D721Med (cell line): Measurements from ENCODE around the gene ZCCHC17.

Source experiments
- DNase-seq: peaks from one replicate; pipeline ENCODE4 v3.0.0; 2011; ENCODE audit warnings: low spot score; ENCODE audit not compliant: insufficient read length
- FAIRE-seq: peaks from 2 replicates; lab custom pipeline; 2011; peaks lifted over from hg19 to GRCh38; lab: Jason Lieb, UNC
- TF ChIP-seq, protein P1 (sequence below): IDR thresholded peaks from 2 replicates; pipeline ENCODE4 v1.5.1; 2012; ENCODE audit warnings: mild to moderate bottlenecking, control low read depth; ENCODE audit not compliant: insufficient read depth; ENCODE audit errors: missing control alignments

The ZCCHC17 gene

DNA sequence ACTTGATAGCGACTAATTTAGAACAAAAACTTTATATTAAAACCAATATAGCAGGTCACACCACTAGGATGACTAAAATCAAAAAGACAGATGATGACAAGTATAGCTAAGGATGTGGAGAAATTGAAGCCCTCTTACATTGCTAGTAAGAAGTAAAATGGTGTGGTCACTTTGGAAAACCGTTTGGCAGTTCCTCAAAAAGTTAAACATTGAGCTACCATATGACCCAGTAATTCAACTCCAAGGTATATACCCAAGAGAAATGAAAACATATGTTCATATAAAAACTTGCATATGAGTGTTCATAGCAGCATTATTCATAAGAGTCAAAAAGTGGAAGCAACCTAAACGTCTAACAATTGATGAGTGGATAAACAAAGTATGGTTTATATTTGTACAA, 103.1 kb downstream of the ZCCHC17 start:
- FAIRE-seq (no peak), DNase-seq (no peak)
- TF ChIP-seq, protein P1, sequence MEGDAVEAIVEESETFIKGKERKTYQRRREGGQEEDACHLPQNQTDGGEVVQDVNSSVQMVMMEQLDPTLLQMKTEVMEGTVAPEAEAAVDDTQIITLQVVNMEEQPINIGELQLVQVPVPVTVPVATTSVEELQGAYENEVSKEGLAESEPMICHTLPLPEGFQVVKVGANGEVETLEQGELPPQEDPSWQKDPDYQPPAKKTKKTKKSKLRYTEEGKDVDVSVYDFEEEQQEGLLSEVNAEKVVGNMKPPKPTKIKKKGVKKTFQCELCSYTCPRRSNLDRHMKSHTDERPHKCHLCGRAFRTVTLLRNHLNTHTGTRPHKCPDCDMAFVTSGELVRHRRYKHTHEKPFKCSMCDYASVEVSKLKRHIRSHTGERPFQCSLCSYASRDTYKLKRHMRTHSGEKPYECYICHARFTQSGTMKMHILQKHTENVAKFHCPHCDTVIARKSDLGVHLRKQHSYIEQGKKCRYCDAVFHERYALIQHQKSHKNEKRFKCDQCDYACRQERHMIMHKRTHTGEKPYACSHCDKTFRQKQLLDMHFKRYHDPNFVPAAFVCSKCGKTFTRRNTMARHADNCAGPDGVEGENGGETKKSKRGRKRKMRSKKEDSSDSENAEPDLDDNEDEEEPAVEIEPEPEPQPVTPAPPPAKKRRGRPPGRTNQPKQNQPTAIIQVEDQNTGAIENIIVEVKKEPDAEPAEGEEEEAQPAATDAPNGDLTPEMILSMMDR: no peak

DNA sequence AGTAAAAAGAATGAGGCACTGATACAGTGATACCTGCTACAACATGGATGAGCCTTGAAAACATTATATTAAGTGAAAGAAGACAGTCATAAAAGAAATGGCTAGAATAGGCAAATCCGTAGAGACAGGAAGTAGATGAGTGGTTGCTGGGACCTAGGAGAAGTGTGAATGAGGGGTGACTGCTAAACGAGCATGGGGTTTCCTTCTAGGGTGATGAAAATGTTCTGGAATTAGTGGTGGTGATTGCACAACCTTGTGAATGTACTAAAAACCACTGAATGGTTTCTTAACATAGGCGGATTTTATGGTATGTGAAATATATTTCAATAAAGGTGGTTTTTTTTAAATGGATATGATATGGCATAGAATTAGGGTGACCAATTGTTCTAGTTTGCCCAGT, 103.6 kb downstream of the ZCCHC17 start:
- FAIRE-seq: no peak
- DNase-seq: no peak
- TF ChIP-seq, protein P1: no peak

DNA sequence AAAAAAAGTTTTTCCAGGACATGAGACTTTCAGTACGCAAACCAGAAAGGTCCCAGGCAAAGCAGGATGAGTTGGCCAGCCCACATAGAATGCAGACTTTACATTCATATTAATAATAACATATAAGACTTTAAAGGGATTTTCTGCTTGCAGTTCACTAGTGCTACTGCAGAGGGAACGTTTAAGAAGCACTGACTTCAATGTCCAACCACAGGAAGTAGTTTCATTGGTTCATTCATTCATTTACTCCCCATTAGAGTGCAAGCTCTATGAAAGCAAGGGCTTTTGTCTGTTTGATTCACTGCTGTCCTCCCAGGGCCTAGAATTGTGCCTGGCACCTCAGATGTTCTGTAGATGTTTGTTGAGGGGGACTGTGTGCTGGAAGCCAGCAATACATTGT, 104.4 kb downstream of the ZCCHC17 start:
- no peak for DNase-seq
- TF ChIP-seq, protein P1: no peak
- FAIRE-seq: no peak

DNA sequence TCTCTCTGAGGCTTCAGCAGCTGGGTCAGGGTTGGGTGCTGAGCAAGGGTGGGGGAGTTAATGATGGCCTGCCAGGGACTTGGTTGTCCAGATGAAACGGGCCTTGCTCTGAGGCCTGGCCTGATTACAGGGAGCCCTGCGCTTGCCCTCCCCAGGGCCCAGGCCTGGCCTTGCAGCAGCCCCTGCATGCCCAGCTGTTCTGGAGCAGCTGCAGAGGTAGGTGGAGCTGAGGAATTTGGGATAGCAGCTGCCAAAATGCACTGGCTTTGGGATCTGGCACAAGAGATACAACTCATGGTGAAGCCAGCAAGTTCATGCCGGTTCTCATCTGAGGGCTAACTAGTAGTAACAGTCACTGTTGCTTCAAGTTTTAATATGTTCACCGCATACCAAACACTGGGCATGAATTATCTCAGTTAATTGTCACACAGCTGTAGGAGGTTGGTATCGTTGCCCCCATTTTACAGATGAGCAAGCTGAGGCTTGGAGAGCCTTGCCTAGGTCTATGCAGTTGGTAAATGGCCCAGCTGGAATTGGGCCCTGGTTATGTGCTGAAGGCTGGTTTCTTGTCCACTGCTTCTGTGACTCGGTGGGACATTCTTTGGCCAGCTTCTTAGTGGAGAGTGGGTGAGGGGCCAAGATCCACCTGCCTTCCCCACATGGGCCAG, 108.9 kb downstream of the ZCCHC17 start:
- TF ChIP-seq, protein P1: no peak
- FAIRE-seq (no peak), DNase-seq (no peak)

DNA sequence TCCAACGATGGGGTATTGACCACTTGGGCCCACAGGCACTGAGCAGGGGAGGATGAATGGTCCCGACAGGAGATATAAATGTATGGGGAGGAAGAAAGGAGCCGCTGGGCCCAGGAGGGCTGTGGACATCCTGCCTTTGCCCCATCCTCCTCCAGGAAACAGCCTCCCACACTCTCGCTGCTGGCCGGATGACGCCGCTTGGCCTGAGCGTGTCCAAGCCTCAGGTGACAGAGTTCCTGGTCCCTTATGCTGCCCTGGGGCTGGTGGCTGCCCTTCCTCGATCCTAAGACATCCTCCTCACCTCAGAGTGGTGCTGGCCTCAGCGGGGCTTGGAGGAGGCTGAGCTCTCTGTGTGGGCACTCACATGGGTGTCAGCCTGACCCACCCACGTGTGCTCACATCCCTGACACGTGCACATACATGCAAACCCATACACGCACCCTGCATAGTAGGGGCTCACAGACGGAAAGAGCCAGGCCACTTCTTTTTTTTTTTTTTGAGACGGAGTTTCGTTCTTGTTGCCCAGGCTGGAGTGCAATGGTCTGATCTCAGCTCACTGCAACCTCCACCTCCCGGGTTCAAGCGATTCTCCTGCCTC, 110.3 kb downstream of the ZCCHC17 start:
- TF ChIP-seq, protein P1: no peak
- no peak for FAIRE-seq
- DNase-seq: no peak

DNA sequence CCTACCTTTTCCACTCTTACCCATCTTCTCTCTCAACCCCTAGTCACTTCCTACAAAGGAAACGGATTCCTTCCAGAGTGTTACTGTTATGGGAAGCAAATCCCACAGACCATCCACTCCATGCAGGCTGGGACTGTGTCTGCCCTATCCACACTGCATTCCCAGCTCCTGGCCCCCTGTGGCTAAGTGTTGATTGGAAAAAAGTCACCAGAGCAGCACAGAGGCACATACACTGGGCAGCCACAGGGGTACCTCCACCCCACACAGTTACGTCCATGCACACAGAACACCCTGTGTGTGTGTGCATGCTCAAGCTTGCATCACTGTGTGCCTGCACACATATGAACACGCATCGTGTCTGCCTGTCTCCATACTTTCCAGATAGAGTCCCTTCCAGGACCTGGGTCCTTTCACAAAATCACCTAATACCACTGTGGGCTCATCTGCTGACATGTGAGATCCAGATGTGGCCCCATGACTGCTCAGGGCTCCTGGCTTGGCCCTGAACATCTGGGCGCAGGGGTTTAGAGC, 112.0 kb downstream of the ZCCHC17 start:
- DNase-seq (no peak), FAIRE-seq (no peak)
- TF ChIP-seq, protein P1: no peak
